ENCODE results near the gene HRH3. TPM values are rescaled to one million over a fixed set of nuclear protein-coding genes. Genes with fewer than 3 reads are reported as not detected.

Gene HRH3
- polyA plus RNA-seq, 1 donor from 2014 or later = 2.8 TPM

DNA sequence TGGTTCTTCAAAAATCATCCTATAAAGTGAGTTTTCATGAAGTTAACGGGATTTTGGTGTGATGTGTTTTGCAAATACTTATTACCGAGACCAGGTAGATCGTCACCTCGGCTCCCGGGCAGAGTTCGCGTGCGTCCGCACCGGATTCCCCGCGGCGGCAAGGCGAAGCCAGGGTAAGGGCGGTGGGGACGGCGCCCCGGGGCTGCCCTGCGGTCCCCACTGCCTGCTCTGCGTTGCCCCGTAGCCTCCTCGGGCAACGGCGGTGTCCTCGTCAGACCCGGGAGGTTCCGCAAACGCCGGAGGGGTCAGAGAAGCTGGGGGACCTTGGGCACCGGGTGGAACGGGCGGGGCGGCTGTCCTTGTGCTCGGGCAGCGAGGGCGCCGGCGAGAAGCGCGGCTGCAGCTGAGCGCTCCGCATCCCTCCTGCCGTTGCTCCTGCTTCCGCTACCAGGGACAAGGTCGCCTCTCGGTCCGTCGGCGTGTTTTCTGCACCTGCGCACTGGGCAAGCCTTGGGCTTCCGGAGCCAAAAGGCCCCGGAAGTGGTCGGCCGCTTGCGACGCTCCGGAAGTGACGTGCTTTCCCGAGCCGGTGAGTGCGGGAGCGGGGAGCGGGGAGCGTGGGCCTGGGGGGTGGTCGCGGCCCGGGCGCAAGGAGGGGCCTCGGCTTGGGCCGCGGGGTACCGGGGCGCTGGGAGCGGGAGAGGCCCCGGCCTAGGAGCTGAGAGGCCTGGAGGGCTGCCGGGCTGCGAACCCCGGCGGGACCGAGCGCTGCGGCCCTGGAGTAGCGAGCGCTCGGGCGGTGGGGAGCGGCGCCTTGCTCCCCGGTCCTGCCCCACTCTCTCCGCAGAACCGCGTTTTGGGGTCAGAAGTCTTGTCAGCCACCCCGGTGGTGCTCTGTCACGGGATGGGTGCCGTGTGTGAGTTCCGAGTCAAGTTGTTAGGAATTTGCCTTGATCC, 37.3 kb downstream of the HRH3 start, which contains the start of gene MTG2:
Gene MTG2 (plus strand): TSS at position 560 of the 957 bp plus-strand sequence. CDS start 10,393 bp downstream, outside the sequence.
- Histone ChIP-seq H2AFZ (ENCODE audit: low read depth, low read length) (peak within 1 kb of the TSS; percentile 84), H3K36me3 (ENCODE audit: insufficient read depth, low read length) (no peaks in the 10 kb centered on the region), H3K9ac (ENCODE audit: low read length) (peak within 1 kb of the TSS; percentile 88), H3K4me3 (ENCODE audit: low read length) (peak within 1 kb of the TSS; percentile 93), H3K9me2 (ENCODE audit: insufficient read depth, low read length) (no peaks in the 10 kb centered on the region), H3F3A (ENCODE audit: insufficient read depth, low read length, poor library complexity, severe bottlenecking) (peaks cover 5% of the 10 kb centered on the region), H4K20me1 (ENCODE audit: insufficient read depth) (no peaks in the 10 kb centered on the region), H3K4me2 (ENCODE audit: low read length) (peak within 1 kb of the TSS; percentile 92), H3K9me3 (ENCODE audit: low read length) (no peaks in the 10 kb centered on the region), H3K27ac (ENCODE audit: low read length) (peak within 1 kb of the TSS; percentile 73), H3K79me2 (replicated peaks; ENCODE audit: insufficient read depth, low read length) (peaks cover 17% of the 10 kb centered on the region), H3K27me3 (ENCODE audit: insufficient read depth, low read depth, low read length) (no peaks in the 10 kb centered on the region)
- TF ChIP-seq TAF1 (IDR thresholded peaks at IDR 0.05; ENCODE audit: low read depth) (no peak), EZH2 (IDR thresholded peaks at IDR 0.05; ENCODE audit: borderline replicate concordance, insufficient read depth, low read length, poor library complexity, severe bottlenecking) (no peak), POLR2AphosphoS5 (IDR thresholded peaks at IDR 0.05) (peak; percentile 88), SMC3 (conservative IDR thresholded peaks at IDR 0.05; ENCODE audit: poor library complexity) (peak; percentile 62), MXI1 (conservative IDR thresholded peaks at IDR 0.05; ENCODE audit: poor library complexity, severe bottlenecking) (peak; percentile 94), EP300 (conservative IDR thresholded peaks at IDR 0.05; ENCODE audit: poor library complexity, severe bottlenecking) (peak; percentile 59), RAD21 (conservative IDR thresholded peaks at IDR 0.05) (peak; percentile 59)
- TF ChIP-seq, protein P1, sequence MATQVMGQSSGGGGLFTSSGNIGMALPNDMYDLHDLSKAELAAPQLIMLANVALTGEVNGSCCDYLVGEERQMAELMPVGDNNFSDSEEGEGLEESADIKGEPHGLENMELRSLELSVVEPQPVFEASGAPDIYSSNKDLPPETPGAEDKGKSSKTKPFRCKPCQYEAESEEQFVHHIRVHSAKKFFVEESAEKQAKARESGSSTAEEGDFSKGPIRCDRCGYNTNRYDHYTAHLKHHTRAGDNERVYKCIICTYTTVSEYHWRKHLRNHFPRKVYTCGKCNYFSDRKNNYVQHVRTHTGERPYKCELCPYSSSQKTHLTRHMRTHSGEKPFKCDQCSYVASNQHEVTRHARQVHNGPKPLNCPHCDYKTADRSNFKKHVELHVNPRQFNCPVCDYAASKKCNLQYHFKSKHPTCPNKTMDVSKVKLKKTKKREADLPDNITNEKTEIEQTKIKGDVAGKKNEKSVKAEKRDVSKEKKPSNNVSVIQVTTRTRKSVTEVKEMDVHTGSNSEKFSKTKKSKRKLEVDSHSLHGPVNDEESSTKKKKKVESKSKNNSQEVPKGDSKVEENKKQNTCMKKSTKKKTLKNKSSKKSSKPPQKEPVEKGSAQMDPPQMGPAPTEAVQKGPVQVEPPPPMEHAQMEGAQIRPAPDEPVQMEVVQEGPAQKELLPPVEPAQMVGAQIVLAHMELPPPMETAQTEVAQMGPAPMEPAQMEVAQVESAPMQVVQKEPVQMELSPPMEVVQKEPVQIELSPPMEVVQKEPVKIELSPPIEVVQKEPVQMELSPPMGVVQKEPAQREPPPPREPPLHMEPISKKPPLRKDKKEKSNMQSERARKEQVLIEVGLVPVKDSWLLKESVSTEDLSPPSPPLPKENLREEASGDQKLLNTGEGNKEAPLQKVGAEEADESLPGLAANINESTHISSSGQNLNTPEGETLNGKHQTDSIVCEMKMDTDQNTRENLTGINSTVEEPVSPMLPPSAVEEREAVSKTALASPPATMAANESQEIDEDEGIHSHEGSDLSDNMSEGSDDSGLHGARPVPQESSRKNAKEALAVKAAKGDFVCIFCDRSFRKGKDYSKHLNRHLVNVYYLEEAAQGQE (IDR thresholded peaks at IDR 0.05; ENCODE audit: borderline replicate concordance) = no peak
- TF ChIP-seq, protein P2, sequence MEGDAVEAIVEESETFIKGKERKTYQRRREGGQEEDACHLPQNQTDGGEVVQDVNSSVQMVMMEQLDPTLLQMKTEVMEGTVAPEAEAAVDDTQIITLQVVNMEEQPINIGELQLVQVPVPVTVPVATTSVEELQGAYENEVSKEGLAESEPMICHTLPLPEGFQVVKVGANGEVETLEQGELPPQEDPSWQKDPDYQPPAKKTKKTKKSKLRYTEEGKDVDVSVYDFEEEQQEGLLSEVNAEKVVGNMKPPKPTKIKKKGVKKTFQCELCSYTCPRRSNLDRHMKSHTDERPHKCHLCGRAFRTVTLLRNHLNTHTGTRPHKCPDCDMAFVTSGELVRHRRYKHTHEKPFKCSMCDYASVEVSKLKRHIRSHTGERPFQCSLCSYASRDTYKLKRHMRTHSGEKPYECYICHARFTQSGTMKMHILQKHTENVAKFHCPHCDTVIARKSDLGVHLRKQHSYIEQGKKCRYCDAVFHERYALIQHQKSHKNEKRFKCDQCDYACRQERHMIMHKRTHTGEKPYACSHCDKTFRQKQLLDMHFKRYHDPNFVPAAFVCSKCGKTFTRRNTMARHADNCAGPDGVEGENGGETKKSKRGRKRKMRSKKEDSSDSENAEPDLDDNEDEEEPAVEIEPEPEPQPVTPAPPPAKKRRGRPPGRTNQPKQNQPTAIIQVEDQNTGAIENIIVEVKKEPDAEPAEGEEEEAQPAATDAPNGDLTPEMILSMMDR (IDR thresholded peaks at IDR 0.05; ENCODE audit: poor library complexity, severe bottlenecking) = peak; percentile 29

DNA sequence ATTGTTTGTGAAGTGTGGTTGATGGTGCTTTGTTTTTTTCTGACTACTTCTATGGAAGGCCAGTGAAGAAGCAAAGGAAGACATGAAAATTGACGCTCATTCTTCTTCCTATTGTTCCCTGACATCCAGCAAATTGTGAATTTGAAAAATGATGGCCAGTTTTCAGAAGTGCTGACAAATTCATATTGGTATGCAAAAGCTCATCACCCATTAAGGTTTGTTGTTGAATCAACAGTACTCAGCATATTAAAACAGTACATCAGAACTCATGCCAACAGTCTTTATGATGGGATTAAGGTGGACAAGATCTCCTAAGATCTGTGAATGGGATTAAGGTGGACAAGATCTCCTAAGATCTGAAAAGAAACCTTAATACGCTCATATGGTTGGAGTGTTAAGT, 38.3 kb downstream of the HRH3 start:
- Histone ChIP-seq H4K20me1 (ENCODE audit: insufficient read depth) (no peaks in the 10 kb centered on the region), H3K27ac (ENCODE audit: low read length) (no peak overlapping the region), H3K9me3 (ENCODE audit: low read length) (no peaks in the 10 kb centered on the region), H3K27me3 (ENCODE audit: insufficient read depth, low read depth, low read length) (no peaks in the 10 kb centered on the region), H3K9ac (ENCODE audit: low read length) (no peak overlapping the region), H3K4me3 (ENCODE audit: low read length) (peak overlapping the region; percentile 93), H2AFZ (ENCODE audit: low read depth, low read length) (no peak overlapping the region), H3K36me3 (ENCODE audit: insufficient read depth, low read length) (no peaks in the 10 kb centered on the region), H3K9me2 (ENCODE audit: insufficient read depth, low read length) (no peaks in the 10 kb centered on the region), H3K79me2 (replicated peaks; ENCODE audit: insufficient read depth, low read length) (peaks cover 9% of the 10 kb centered on the region), H3F3A (ENCODE audit: insufficient read depth, low read length, poor library complexity, severe bottlenecking) (peaks cover 5% of the 10 kb centered on the region), H3K4me2 (ENCODE audit: low read length) (peak overlapping the region; percentile 49)
- TF ChIP-seq, protein P2 (IDR thresholded peaks at IDR 0.05; ENCODE audit: poor library complexity, severe bottlenecking) = no peak
- no peak for TF ChIP-seq RAD21 (conservative IDR thresholded peaks at IDR 0.05)
